Mesothelial cell of epicardium (in vitro differentiated cells): ENCODE measurements around the gene TSPAN32. TPM values are rescaled to one million over a fixed set of nuclear protein-coding genes. Genes with fewer than 3 reads are reported as not detected.
A peak's percentile ranks its signal among the peaks of the same experiment; 100 is the strongest.

Source experiments
- DNase-seq, 2 experiments: peaks; one replicate each; pipeline ENCODE4 v3.0.0; 2021; ENCODE audit warnings: low spot score in 2 of 2; ENCODE audit not compliant: unreplicated experiment in 2 of 2
- H3K27ac Mint-ChIP-seq: 2 replicates; pipeline ENCODE4 v1.8.0; 2021; ENCODE audit warnings: mixed read lengths
- H3K27me3 Mint-ChIP-seq: 2 replicates; pipeline ENCODE4 v1.8.0; 2021; ENCODE audit warnings: low read depth, mixed read lengths
- H3K36me3 Mint-ChIP-seq: 2 replicates; pipeline ENCODE4 v1.8.0; 2021; ENCODE audit warnings: mixed read lengths
- H3K4me1 Mint-ChIP-seq: 2 replicates; pipeline ENCODE4 v1.8.0; 2021; ENCODE audit warnings: mixed read lengths
- H3K4me3 Mint-ChIP-seq: 2 replicates; pipeline ENCODE4 v1.8.0; 2021; ENCODE audit warnings: mild to moderate bottlenecking, moderate library complexity, mixed read lengths
- H3K9me3 Mint-ChIP-seq: 2 replicates; pipeline ENCODE4 v1.8.0; 2021; ENCODE audit warnings: mixed read lengths
- CTCF ChIP-seq: fragments of 200-600 bp; sonication (generic); IDR thresholded peaks from one replicate; pipeline ENCODE4 v1.5.0; 2021; ENCODE audit warnings: antibody characterized with exemption; ENCODE audit not compliant: unreplicated experiment
- total RNA-seq: library from RNA; stranded (reverse); gene quantifications from 3 replicates; pipeline ENCODE4 v1.2.1, GENCODE V29; 2021

The TSPAN32 gene
- total RNA-seq, 1 donor from 2014 or later = 0.94 TPM

- no peak overlapping the region for H3K27ac Mint-ChIP-seq
- H3K36me3 Mint-ChIP-seq = peaks cover 3% of the 10 kb centered on the region
- H3K4me1 Mint-ChIP-seq = peaks cover 13% of the 10 kb centered on the region
- H3K4me3 Mint-ChIP-seq = no peak overlapping the region
- H3K9me3 Mint-ChIP-seq = peaks cover 4% of the 10 kb centered on the region
- no peaks in the 10 kb centered on the region for H3K27me3 Mint-ChIP-seq
- no peak for DNase-seq
- TF ChIP-seq CTCF = no peak
These were observed 11.5 kb downstream of the TSPAN32 start for GRCh38 chr11:2313051-2313951.

GRCh38 chr11:2314136-2314524 lies 12.3 kb downstream of the TSPAN32 start:
- H3K27me3 Mint-ChIP-seq = no peaks in the 10 kb centered on the region
- H3K4me3 Mint-ChIP-seq = no peak overlapping the region

GRCh38 chr11:2314525-2315394 lies 12.9 kb downstream of the TSPAN32 start:
- DNase-seq = peak; percentile 75 to 82
- no peak overlapping the region for H3K4me3 Mint-ChIP-seq
- TF ChIP-seq CTCF = no peak
- H3K4me1 Mint-ChIP-seq = peaks cover 13% of the 10 kb centered on the region
- peaks cover 4% of the 10 kb centered on the region for H3K9me3 Mint-ChIP-seq
- peaks cover 1% of the 10 kb centered on the region for H3K27me3 Mint-ChIP-seq
- H3K36me3 Mint-ChIP-seq = peaks cover 3% of the 10 kb centered on the region
- peak overlapping the region; percentile 79 for H3K27ac Mint-ChIP-seq

More at GRCh38 chr11:2314136-2314524, 12.3 kb downstream of the TSPAN32 start:
- no peak for TF ChIP-seq CTCF
- H3K9me3 Mint-ChIP-seq = peaks cover 4% of the 10 kb centered on the region
- H3K4me1 Mint-ChIP-seq = peaks cover 13% of the 10 kb centered on the region
- DNase-seq = no peak
- H3K27ac Mint-ChIP-seq = no peak overlapping the region
- peaks cover 3% of the 10 kb centered on the region for H3K36me3 Mint-ChIP-seq

GRCh38 chr11:2315395-2316168 lies 13.8 kb downstream of the TSPAN32 start:
- Mint-ChIP-seq H3K9me3 (peaks cover 4% of the 10 kb centered on the region), H3K27me3 (peaks cover 5% of the 10 kb centered on the region), H3K4me1 (peaks cover 13% of the 10 kb centered on the region), H3K4me3 (no peak overlapping the region), H3K36me3 (peaks cover 3% of the 10 kb centered on the region), H3K27ac (no peak overlapping the region)
- no peak for DNase-seq
- no peak for TF ChIP-seq CTCF
